DOHH2 (cell line): Measurements from ENCODE around the gene ABLIM2.

Experiments used
- H3F3A ChIP-seq: fragments of 200-600 bp; sonication (generic), shearing (Covaris generic); 2 replicates; pipeline ENCODE4 v1.6.0; 2016; ENCODE audit warnings: antibody characterized with exemption, mild to moderate bottlenecking; ENCODE audit not compliant: control insufficient read depth, insufficient read depth
- H3K27ac ChIP-seq: fragments of 200-600 bp; sonication (generic); 2 replicates; pipeline ENCODE4 v1.5.1; 2014; ENCODE audit warnings: low read depth, mild to moderate bottlenecking, low read length, moderate library complexity
- H3K27me3 ChIP-seq: fragments of 200-600 bp; sonication (generic); 2 replicates; pipeline ENCODE4 v1.6.1; 2014; ENCODE audit warnings: mild to moderate bottlenecking, low read length, mixed read lengths; ENCODE audit not compliant: control insufficient read depth
- H3K36me3 ChIP-seq: fragments of 200-600 bp; sonication (generic); 2 replicates; pipeline ENCODE4 v1.6.1; 2014; ENCODE audit warnings: mild to moderate bottlenecking, low read length, moderate library complexity, mixed read lengths; ENCODE audit not compliant: control insufficient read depth
- H3K4me1 ChIP-seq: fragments of 200-600 bp; sonication (generic); 2 replicates; pipeline ENCODE4 v1.6.1; 2014; ENCODE audit warnings: mild to moderate bottlenecking, low read length, mixed read lengths; ENCODE audit not compliant: control insufficient read depth
- H3K4me2 ChIP-seq: fragments of 200-600 bp; sonication (generic); 2 replicates; pipeline ENCODE4 v1.6.0; 2014; ENCODE audit warnings: mild to moderate bottlenecking, low read length, moderate library complexity
- H3K4me3 ChIP-seq: fragments of 200-600 bp; sonication (generic); 2 replicates; pipeline ENCODE4 v1.5.1; 2014; ENCODE audit warnings: mild to moderate bottlenecking, low read length, mixed read lengths
- H3K79me2 ChIP-seq: fragments of 200-600 bp; sonication (generic); 2 replicates; pipeline ENCODE4 v1.6.1; 2014; ENCODE audit warnings: mild to moderate bottlenecking, low read length, mixed read lengths; ENCODE audit not compliant: control insufficient read depth
- H3K9me2 ChIP-seq: fragments of 200-600 bp; sonication (generic); replicated peaks from 2 replicates; pipeline ENCODE4 v1.6.1; 2014; ENCODE audit warnings: mild to moderate bottlenecking, low read length, mixed read lengths; ENCODE audit not compliant: control insufficient read depth
- H3K9me3 ChIP-seq: fragments of 200-600 bp; sonication (generic); 2 replicates; pipeline ENCODE4 v1.6.1; 2014; ENCODE audit warnings: antibody characterized with exemption, low read length, mixed read lengths; ENCODE audit not compliant: control insufficient read depth, insufficient read depth
- H4K20me1 ChIP-seq: fragments of 200-600 bp; sonication (generic); 2 replicates; pipeline ENCODE4 v1.6.0; 2014; ENCODE audit warnings: low read depth, mild to moderate bottlenecking, antibody characterized with exemption, low read length, moderate library complexity; ENCODE audit not compliant: control insufficient read depth, insufficient read depth
- CTCF ChIP-seq: fragments of 200-600 bp; sonication (generic); IDR thresholded peaks from one replicate; pipeline ENCODE4 v1.5.1; 2014; ENCODE audit warnings: antibody characterized with exemption, mild to moderate bottlenecking, low read depth, low read length; ENCODE audit not compliant: poor library complexity, severe bottlenecking
- EZH2phosphoT487 ChIP-seq: fragments of 200-600 bp; sonication (generic); IDR thresholded peaks from 2 replicates; pipeline ENCODE4 v1.6.1; 2017; ENCODE audit warnings: borderline replicate concordance, mild to moderate bottlenecking, antibody characterized with exemption, low read length, moderate library complexity, mixed read lengths

Gene ABLIM2

GRCh38 chr4:8179074-8179473 lies 20.5 kb upstream of the ABLIM2 start:
- H3K9me2 ChIP-seq = no peaks in the 10 kb centered on the region
- TF ChIP-seq CTCF = no peak
- TF ChIP-seq EZH2phosphoT487 = no peak

GRCh38 chr4:8177956-8178355 lies 19.3 kb upstream of the ABLIM2 start:
- Histone ChIP-seq H3K9me2 (no peaks in the 10 kb centered on the region), H4K20me1 (no peaks in the 10 kb centered on the region), H3K4me2 (no peak overlapping the region), H3K4me1 (peaks cover 40% of the 10 kb centered on the region), H3F3A (0 out of 2 replicates have a peak, but pooled peaks cover 4% of the 10 kb centered on the region), H3K4me3 (no peak overlapping the region), H3K27me3 (no peaks in the 10 kb centered on the region), H3K9me3 (no peaks in the 10 kb centered on the region), H3K27ac (no peak overlapping the region), H3K79me2 (no peaks in the 10 kb centered on the region), H3K36me3 (no peaks in the 10 kb centered on the region)
- TF ChIP-seq CTCF (no peak), EZH2phosphoT487 (no peak)

More at GRCh38 chr4:8179074-8179473, 20.5 kb upstream of the ABLIM2 start:
- H3F3A ChIP-seq = 0 out of 2 replicates have a peak, but pooled peaks cover 4% of the 10 kb centered on the region
- H3K27me3 ChIP-seq = no peaks in the 10 kb centered on the region
- no peak overlapping the region for H3K4me3 ChIP-seq
- H4K20me1 ChIP-seq = no peaks in the 10 kb centered on the region
- no peaks in the 10 kb centered on the region for H3K36me3 ChIP-seq
- H3K9me3 ChIP-seq = no peaks in the 10 kb centered on the region
- H3K27ac ChIP-seq = no peak overlapping the region
- H3K4me1 ChIP-seq = peaks cover 30% of the 10 kb centered on the region
- H3K79me2 ChIP-seq = no peaks in the 10 kb centered on the region
- no peak overlapping the region for H3K4me2 ChIP-seq

- H3K9me3 ChIP-seq = no peaks in the 10 kb centered on the region
- no peak overlapping the region for H3K27ac ChIP-seq
- no peak overlapping the region for H3K4me2 ChIP-seq
- H3K27me3 ChIP-seq = no peaks in the 10 kb centered on the region
- no peak for TF ChIP-seq CTCF
- TF ChIP-seq EZH2phosphoT487 = no peak
- no peaks in the 10 kb centered on the region for H3K9me2 ChIP-seq
- H3K79me2 ChIP-seq = no peaks in the 10 kb centered on the region
- H3F3A ChIP-seq = 0 out of 2 replicates have a peak, but pooled peaks cover 4% of the 10 kb centered on the region
- H3K36me3 ChIP-seq = no peaks in the 10 kb centered on the region
- H4K20me1 ChIP-seq = no peaks in the 10 kb centered on the region
- H3K4me3 ChIP-seq = no peak overlapping the region
- peaks cover 45% of the 10 kb centered on the region for H3K4me1 ChIP-seq
These were observed 18.9 kb upstream of the ABLIM2 start for GRCh38 chr4:8177552-8177951.
